ENCODE results near the gene HTRA1. TPM values are rescaled to one million over a fixed set of nuclear protein-coding genes. Genes with fewer than 3 reads are reported as not detected.

The HTRA1 gene
- total RNA-seq, 4 donors from 2014 or later = 14.2 to 23.2 (median 17.2) TPM

DNA sequence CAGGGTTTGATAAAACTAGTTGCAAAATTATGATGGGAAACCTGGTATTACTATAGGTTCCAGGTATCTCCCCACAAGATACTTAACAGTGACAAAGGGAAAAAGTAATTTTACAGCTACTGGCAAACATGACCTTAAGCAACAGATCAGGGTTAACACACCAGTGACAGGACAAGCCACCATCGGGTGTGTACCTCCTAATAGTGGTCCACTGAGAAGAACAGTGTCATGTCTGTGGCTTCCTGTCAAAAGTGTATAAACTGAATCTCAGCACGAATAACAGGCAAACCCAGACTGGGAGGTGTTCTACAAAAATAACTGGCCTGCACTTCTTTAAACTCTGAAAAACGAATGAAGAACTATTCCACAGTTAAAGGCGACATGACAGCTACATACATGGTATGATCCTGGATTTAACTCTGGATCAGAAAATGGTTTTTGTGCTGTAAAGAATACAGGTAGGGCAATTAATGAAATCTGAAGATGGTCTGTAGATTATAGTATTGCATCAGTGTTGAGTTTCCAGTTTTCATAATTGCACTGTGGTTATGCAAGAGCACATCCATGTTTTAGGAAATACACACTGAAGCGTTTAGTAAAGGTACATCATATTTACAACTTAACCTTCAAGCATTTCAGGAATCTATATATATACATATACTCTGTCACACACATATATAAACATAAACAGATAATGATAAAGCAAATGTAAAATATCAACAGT is 38.9 kb upstream of the HTRA1 start:
- ATAC-seq = no peak
- TF ChIP-seq POLR2A (IDR thresholded peaks at IDR 0.05) = no peak
- TF ChIP-seq, protein P1, sequence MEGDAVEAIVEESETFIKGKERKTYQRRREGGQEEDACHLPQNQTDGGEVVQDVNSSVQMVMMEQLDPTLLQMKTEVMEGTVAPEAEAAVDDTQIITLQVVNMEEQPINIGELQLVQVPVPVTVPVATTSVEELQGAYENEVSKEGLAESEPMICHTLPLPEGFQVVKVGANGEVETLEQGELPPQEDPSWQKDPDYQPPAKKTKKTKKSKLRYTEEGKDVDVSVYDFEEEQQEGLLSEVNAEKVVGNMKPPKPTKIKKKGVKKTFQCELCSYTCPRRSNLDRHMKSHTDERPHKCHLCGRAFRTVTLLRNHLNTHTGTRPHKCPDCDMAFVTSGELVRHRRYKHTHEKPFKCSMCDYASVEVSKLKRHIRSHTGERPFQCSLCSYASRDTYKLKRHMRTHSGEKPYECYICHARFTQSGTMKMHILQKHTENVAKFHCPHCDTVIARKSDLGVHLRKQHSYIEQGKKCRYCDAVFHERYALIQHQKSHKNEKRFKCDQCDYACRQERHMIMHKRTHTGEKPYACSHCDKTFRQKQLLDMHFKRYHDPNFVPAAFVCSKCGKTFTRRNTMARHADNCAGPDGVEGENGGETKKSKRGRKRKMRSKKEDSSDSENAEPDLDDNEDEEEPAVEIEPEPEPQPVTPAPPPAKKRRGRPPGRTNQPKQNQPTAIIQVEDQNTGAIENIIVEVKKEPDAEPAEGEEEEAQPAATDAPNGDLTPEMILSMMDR (IDR thresholded peaks at IDR 0.05 in 4 of 5, conservative IDR thresholded peaks at IDR 0.05 in 1 of 5) = no peak
- in situ Hi-C loops (cut with MboI; ENCODE audit: low sequenced_read_pairs in 4 of 4) (no loop called here), intact Hi-C loops (cut with DNase I; ENCODE audit: low total_unique reads) (no loop called here)
- no peaks in the 10 kb centered on the region for H3K9me3 ChIP-seq
- H3K4me1 ChIP-seq = peaks cover 0 to 2% of the 10 kb centered on the region in 2 donors
- H3K27me3 ChIP-seq = no peaks in the 10 kb centered on the region
- no peak overlapping the region for H3K27ac ChIP-seq
- peaks cover 0 to 49% of the 10 kb centered on the region in 2 donors for H3K36me3 ChIP-seq
- no peak for DNase-seq
- no peak overlapping the region for H3K4me3 ChIP-seq

DNA sequence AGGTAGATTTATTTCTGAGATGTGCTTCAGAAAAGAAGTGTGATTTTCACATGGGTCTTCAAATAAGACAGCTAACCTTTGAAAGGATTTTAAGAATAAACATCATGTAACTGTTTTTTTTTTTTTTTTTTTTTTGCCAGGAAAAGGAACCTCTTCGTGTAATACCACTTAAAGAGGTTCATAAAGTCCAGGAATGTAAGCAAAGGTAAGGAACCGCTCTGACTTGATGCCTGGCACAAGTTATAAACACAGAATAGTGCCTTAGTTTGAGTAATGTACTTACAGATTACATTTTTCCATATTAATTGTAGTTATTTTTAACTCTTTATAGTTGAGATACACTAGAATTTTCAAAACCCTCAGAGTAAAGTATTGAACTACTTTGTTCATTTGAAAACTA is 37.3 kb upstream of the HTRA1 start:
- ATAC-seq = no peak
- TF ChIP-seq, protein P1 (IDR thresholded peaks at IDR 0.05 in 4 of 5, conservative IDR thresholded peaks at IDR 0.05 in 1 of 5) = no peak
- TF ChIP-seq POLR2A (IDR thresholded peaks at IDR 0.05) = no peak
- H3K36me3 ChIP-seq = peaks cover 0 to 60% of the 10 kb centered on the region in 2 donors
- H3K4me3 ChIP-seq = no peak overlapping the region
- H3K27ac ChIP-seq = no peak overlapping the region
- no peak for DNase-seq
- peaks cover 0 to 2% of the 10 kb centered on the region in 2 donors for H3K4me1 ChIP-seq
- intact Hi-C loops (cut with DNase I; ENCODE audit: low total_unique reads) (no loop called here), in situ Hi-C loops (cut with MboI; ENCODE audit: low sequenced_read_pairs in 4 of 4) (no loop called here)
- no peaks in the 10 kb centered on the region for H3K27me3 ChIP-seq
- H3K9me3 ChIP-seq = no peaks in the 10 kb centered on the region

- TF ChIP-seq, protein P1 (IDR thresholded peaks at IDR 0.05 in 4 of 5, conservative IDR thresholded peaks at IDR 0.05 in 1 of 5) = no peak
- TF ChIP-seq POLR2A (IDR thresholded peaks at IDR 0.05) = no peak
- Histone ChIP-seq H3K9me3 (no peaks in the 10 kb centered on the region), H3K27ac (no peak overlapping the region), H3K4me3 (no peak overlapping the region), H3K27me3 (no peaks in the 10 kb centered on the region), H3K4me1 (no peaks in the 10 kb centered on the region), H3K36me3 (peaks cover 0 to 74% of the 10 kb centered on the region in 2 donors)
- ATAC-seq (no peak), DNase-seq (no peak)
- intact Hi-C loops (cut with DNase I; ENCODE audit: low total_unique reads) = no loop called here
- in situ Hi-C loops (cut with MboI; ENCODE audit: low sequenced_read_pairs in 4 of 4) = loop anchor here in 1 of 4 donors (25.0 kb wide), 1 partner anchor 135 kb away; the partner anchor contains the start of gene DMBT1
These were observed 34.5 kb upstream of the HTRA1 start for GRCh38 chr10:122426829-122427228.

- in situ Hi-C loops (cut with MboI; ENCODE audit: low sequenced_read_pairs in 4 of 4) = loop anchor here in 1 of 4 donors (25.0 kb wide), 1 partner anchor 135 kb away; the partner anchor contains the start of gene DMBT1
- H3K4me1 ChIP-seq = no peaks in the 10 kb centered on the region
- H3K27me3 ChIP-seq = no peaks in the 10 kb centered on the region
- no peak overlapping the region for H3K4me3 ChIP-seq
- no peak for DNase-seq
- H3K9me3 ChIP-seq = no peaks in the 10 kb centered on the region
- ATAC-seq = no peak
- intact Hi-C loops (cut with DNase I; ENCODE audit: low total_unique reads) = no loop called here
- H3K36me3 ChIP-seq = peaks cover 0 to 72% of the 10 kb centered on the region in 2 donors
- TF ChIP-seq POLR2A (IDR thresholded peaks at IDR 0.05) = no peak
- TF ChIP-seq, protein P1 (IDR thresholded peaks at IDR 0.05 in 4 of 5, conservative IDR thresholded peaks at IDR 0.05 in 1 of 5) = no peak
- H3K27ac ChIP-seq = no peak overlapping the region
These were observed 34.1 kb upstream of the HTRA1 start for GRCh38 chr10:122427280-122427679.
